Tibial artery (tissue), 4 donors: ENCODE measurements around the gene ILDR1.

Experiments
- DNase-seq, 2 donors: peaks; one replicate each; pipeline ENCODE4 v3.0.0-alpha.2; 2019
- H3K27ac ChIP-seq, 2 donors: fragments of 200-600 bp; sonication (generic) in 1 of 2; 1 replicate in 1 of 2; 2 replicates in 1 of 2; pipeline ENCODE4 v1.5.1; 2018 to 2019; ENCODE audit warnings: mild to moderate bottlenecking in 1 of 2
- H3K27me3 ChIP-seq, 2 donors: fragments of 200-600 bp; sonication (generic) in 1 of 2; one replicate each; pipeline versions ENCODE4 v1.5.1 to v1.6.0; 2016 to 2019
- H3K36me3 ChIP-seq, 3 donors: fragments of 200-600 bp; sonication (generic) in 2 of 3; one replicate each; pipeline ENCODE4 v1.5.1; 2016 to 2019; ENCODE audit warnings: mild to moderate bottlenecking in 2 of 3
- H3K4me1 ChIP-seq, 4 donors: fragments of 200-600 bp; sonication (generic) in 2 of 4; 1 replicate in 3 of 4; 2 replicates in 1 of 4; pipeline ENCODE4 v1.5.1; 2016 to 2019
- H3K4me3 ChIP-seq, 2 donors: fragments of 200-600 bp; sonication (generic) in 1 of 2; 1 replicate in 1 of 2; 2 replicates in 1 of 2; pipeline ENCODE4 v1.5.1; 2018 to 2019; ENCODE audit warnings: mild to moderate bottlenecking in 2 of 2
- H3K9me3 ChIP-seq, 3 donors: fragments of 200-600 bp; sonication (generic) in 1 of 3; one replicate each; pipeline ENCODE4 v1.5.1; 2016 to 2019
- CTCF ChIP-seq, 2 experiments: fragments of 200-600 bp in 1 of 2; fragments of 450-650 bp in 1 of 2; IDR thresholded peaks; one replicate each; pipeline ENCODE4 v1.5.1; 2017 to 2019; ENCODE audit warnings: antibody characterized with exemption in 2 of 2, mild to moderate bottlenecking in 1 of 2, moderate library complexity in 1 of 2
- intact Hi-C: fragments of 100-400 bp; cut with DNase I; formaldehyde crosslinking; loops from one replicate; pipeline ENCODE4 v1.15.0; 2023; ENCODE audit warnings: low total_unique reads

ILDR1 gene

GRCh38 chr3:121996441-121996840, 25.6 kb downstream of the ILDR1 start:
- intact Hi-C loops, result no loop called here
- H3K9me3 ChIP-seq, result no peaks in the 10 kb centered on the region
- no peak overlapping the region for H3K4me3 ChIP-seq
- no peaks in the 10 kb centered on the region for H3K36me3 ChIP-seq
- peaks cover 0 to 19% (median 6%) of the 10 kb centered on the region in 4 donors for H3K4me1 ChIP-seq
- no peaks in the 10 kb centered on the region for H3K27me3 ChIP-seq
- TF ChIP-seq CTCF (IDR thresholded peaks at IDR 0.05), result no peak
- DNase-seq, result no peak
- no peak overlapping the region for H3K27ac ChIP-seq

- no peaks in the 10 kb centered on the region for H3K27me3 ChIP-seq
- no peaks in the 10 kb centered on the region for H3K36me3 ChIP-seq
- intact Hi-C loops, result no loop called here
- peaks cover 0 to 19% (median 6%) of the 10 kb centered on the region in 4 donors for H3K4me1 ChIP-seq
- TF ChIP-seq CTCF (IDR thresholded peaks at IDR 0.05), result no peak
- peak overlapping the region in 1 of 2 donors; percentile 47 for H3K27ac ChIP-seq
- H3K4me3 ChIP-seq, result no peak overlapping the region
- no peaks in the 10 kb centered on the region for H3K9me3 ChIP-seq
- peak; percentile 68 to 76 for DNase-seq
These were observed 26.6 kb downstream of the ILDR1 start for GRCh38 chr3:121995161-121996137.

DNA sequence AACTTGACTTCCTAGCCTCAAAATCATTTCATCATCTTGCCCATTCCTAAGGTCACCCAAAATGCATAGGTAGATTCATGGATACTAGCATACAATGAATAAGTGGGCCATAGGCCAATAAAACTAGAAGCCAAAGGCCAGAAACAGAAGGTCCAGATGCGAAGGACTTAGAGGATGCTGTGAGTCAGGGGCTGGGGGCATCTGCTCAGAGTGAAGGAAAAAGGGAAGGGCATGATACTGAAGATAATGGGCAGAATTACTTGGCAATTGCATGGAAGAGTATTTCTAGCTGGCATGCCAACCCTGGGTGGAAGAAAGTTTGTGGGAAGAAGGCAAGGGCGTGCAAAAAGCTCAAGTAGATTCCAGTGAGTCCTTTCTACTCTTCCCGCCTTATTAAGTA, 27.5 kb downstream of the ILDR1 start:
- no peak for TF ChIP-seq CTCF (IDR thresholded peaks at IDR 0.05)
- no peaks in the 10 kb centered on the region for H3K9me3 ChIP-seq
- DNase-seq, result no peak
- H3K27ac ChIP-seq, result peak overlapping the region in 1 of 2 donors; percentile 47
- intact Hi-C loops, result no loop called here
- no peaks in the 10 kb centered on the region for H3K36me3 ChIP-seq
- H3K4me3 ChIP-seq, result no peak overlapping the region
- peaks cover 0 to 19% (median 6%) of the 10 kb centered on the region in 4 donors for H3K4me1 ChIP-seq
- H3K27me3 ChIP-seq, result no peaks in the 10 kb centered on the region

DNA sequence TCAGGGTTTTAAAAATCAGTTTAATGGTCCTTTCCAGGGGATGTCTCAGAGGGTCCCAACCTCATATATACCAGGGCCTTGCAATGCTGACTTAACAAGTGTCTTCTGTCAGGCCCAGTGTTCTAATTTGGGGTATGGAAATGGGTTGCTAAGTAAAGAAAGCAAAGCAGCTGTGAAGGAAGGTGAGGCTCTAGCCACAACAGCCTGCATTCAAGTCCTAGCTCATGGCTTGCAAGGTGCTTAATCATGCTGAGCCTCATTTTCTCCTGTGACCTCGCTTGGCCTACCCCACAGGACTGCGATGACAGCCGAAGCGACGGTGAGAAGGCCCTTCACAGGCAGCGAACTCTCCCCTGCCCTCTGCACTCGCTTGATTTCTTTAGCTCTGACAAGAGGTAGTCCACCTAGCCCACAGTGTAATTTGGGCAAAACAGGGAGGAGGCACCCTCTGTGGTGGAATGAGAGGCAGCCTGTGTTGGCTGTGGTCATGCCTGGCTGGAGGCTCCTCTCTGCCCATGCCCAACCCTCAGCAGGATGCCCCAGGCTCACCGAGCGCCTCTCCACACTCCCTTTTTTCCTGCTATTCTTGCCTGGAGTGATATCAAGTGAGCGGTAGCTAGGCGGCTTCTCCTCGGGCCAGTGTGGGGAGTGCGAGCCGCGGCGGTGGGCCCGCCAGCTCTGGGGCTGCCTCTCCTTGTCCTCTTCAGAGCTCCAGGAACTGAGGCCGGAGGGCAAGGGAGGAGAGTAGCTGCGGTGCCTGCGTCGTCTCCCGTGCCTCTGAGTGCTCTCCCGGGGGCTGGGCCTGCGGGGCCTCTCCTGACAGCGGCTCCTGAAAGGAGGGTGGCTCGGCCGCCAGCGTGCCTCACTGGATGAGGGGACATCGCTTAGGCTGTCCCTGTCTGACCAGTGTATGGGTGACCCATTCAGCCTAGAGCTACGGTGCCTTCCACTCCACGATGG, 29.2 kb downstream of the ILDR1 start:
- Histone ChIP-seq H3K4me1 (peaks cover 0 to 15% (median 5%) of the 10 kb centered on the region in 4 donors), H3K4me3 (no peak overlapping the region), H3K36me3 (no peaks in the 10 kb centered on the region), H3K9me3 (no peaks in the 10 kb centered on the region), H3K27ac (no peak overlapping the region), H3K27me3 (no peaks in the 10 kb centered on the region)
- no peak for TF ChIP-seq CTCF (IDR thresholded peaks at IDR 0.05)
- intact Hi-C loops, result no loop called here
- no peak for DNase-seq

DNA sequence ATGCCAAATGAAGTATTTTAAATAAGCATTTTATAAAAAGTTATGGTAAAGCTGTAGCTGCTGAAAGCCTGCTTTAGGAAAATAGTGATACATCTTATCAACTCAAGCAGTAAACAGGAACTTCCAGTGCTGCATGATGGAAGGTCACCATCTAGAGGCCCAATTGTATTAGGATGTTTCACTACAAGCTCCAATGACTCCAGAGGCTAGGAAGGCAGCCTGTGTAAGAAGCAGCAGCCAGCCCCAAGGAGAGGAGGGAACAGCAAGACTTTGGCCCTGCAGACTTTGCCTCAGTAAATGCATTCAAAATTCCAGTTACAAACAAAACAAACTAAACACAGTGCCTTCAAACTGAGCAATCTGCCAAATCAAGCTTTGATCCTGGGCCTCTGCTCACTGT, 32.1 kb downstream of the ILDR1 start:
- no peak overlapping the region for H3K27ac ChIP-seq
- H3K4me3 ChIP-seq, result no peak overlapping the region
- TF ChIP-seq CTCF (IDR thresholded peaks at IDR 0.05), result no peak
- no peaks in the 10 kb centered on the region for H3K27me3 ChIP-seq
- no peaks in the 10 kb centered on the region for H3K36me3 ChIP-seq
- H3K9me3 ChIP-seq, result no peaks in the 10 kb centered on the region
- peaks cover 0 to 5% (median under 1%) of the 10 kb centered on the region in 4 donors for H3K4me1 ChIP-seq
- intact Hi-C loops, result no loop called here
- DNase-seq, result no peak
